Smooth muscle cell (in vitro differentiated cells): ENCODE results near the gene HGD. TPM values are rescaled to one million over a fixed set of nuclear protein-coding genes. Genes with fewer than 3 reads are reported as not detected.
"Not testable (repeated sequence)": the region's sequence is repeated elsewhere in the genome, so short reads cannot be mapped to it uniquely, and the experiment has no call there.

Experiments used
- DNase-seq: peaks from one replicate; lab custom pipeline; 2025; ENCODE audit not compliant: unreplicated experiment; lab: John Stamatoyannopoulos, UW
- H2AFZ ChIP-seq: fragments of 200-600 bp; sonication (generic); 2 replicates; pipeline ENCODE4 v1.6.0; 2016; ENCODE audit warnings: antibody characterized with exemption, low read depth, mild to moderate bottlenecking
- H3F3A ChIP-seq: fragments of 200-600 bp; sonication (generic); 2 replicates; pipeline ENCODE4 v1.6.0; 2017; ENCODE audit warnings: antibody characterized with exemption, low read depth
- H3K27ac ChIP-seq: fragments of 200-600 bp; sonication (generic); 2 replicates; pipeline ENCODE4 v1.5.1; 2016; ENCODE audit warnings: low read depth, mild to moderate bottlenecking
- H3K27me3 ChIP-seq: fragments of 200-600 bp; sonication (generic); 2 replicates; pipeline ENCODE4 v1.6.1; 2016; ENCODE audit warnings: low read depth, mild to moderate bottlenecking
- H3K36me3 ChIP-seq: fragments of 200-600 bp; sonication (generic); 2 replicates; pipeline ENCODE4 v1.5.1; 2016; ENCODE audit warnings: low read depth
- H3K4me1 ChIP-seq: fragments of 200-600 bp; sonication (generic); 2 replicates; pipeline ENCODE4 v1.5.1; 2016; ENCODE audit warnings: low read depth
- H3K4me2 ChIP-seq: fragments of 200-600 bp; sonication (generic); 2 replicates; pipeline ENCODE4 v1.6.0; 2016; ENCODE audit warnings: mild to moderate bottlenecking
- H3K4me3 ChIP-seq: fragments of 200-600 bp; sonication (generic); 2 replicates; pipeline ENCODE4 v1.5.1; 2016; ENCODE audit warnings: mild to moderate bottlenecking
- H3K79me2 ChIP-seq: fragments of 200-600 bp; sonication (generic); 2 replicates; pipeline ENCODE4 v1.6.0; 2016; ENCODE audit warnings: low read depth, mild to moderate bottlenecking
- H3K9ac ChIP-seq: fragments of 200-600 bp; sonication (generic); 2 replicates; pipeline ENCODE4 v1.6.0; 2016; ENCODE audit warnings: low read depth
- H3K9me3 ChIP-seq: fragments of 200-600 bp; sonication (generic); replicated peaks from 2 replicates; pipeline ENCODE4 v1.5.1; 2016; ENCODE audit warnings: low read depth
- H4K20me1 ChIP-seq: fragments of 200-600 bp; sonication (generic); 2 replicates; pipeline ENCODE4 v1.6.0; 2016; ENCODE audit warnings: low read depth
- WGBS: methylation state at CpG from one replicate; pipeline ENCODE4 v1.1.7; 2016; ENCODE audit warnings: low lambda C conversion rate; 5-methylcytosine and 5-hydroxymethylcytosine counted together
- polyA plus RNA-seq: library from polyadenylated mRNA; unstranded; fragments of >200 nt; fragmentation: Nextera tagmentation; extraction: Ambion mirVana; gene quantifications from 2 replicates; pipeline ENCODE4 v1.2.1, GENCODE V29; 2016
- total RNA-seq: library from RNA; depleted of rRNA; stranded (reverse); fragments of >200 nt; gene quantifications from 2 replicates; pipeline ENCODE4 v1.2.3, GENCODE V29; 2014
- TF ChIP-seq, protein P1 (sequence below): fragments of 200-600 bp; sonication (generic); IDR thresholded peaks from 2 replicates; pipeline ENCODE4 v1.5.1; 2017; ENCODE audit warnings: borderline replicate concordance, mild to moderate bottlenecking, antibody characterized with exemption; ENCODE audit not compliant: insufficient read depth, poor library complexity, severe bottlenecking

HGD gene
- total and polyA plus RNA-seq, 2 experiments from 2014 or later, result 3.8 to 10.9 TPM

DNA sequence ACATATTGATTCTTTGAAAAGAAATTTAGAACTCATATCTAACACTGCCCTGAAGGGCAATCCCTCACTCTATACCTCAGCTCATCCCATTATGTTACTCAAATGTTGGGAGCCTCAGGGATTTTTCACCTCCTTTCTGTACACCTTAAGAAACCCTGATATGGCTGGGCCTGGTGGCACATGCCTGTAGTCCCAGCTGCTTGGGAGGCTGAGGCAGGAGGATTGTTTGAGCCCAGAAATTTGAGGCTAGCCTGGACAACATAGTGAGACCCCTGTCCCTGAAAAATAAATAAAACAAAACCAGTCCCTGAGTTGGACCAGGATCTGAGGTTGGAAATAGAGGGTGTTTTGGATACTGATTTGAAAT, 58.3 kb downstream of the HGD start:
- TF ChIP-seq, protein P1, sequence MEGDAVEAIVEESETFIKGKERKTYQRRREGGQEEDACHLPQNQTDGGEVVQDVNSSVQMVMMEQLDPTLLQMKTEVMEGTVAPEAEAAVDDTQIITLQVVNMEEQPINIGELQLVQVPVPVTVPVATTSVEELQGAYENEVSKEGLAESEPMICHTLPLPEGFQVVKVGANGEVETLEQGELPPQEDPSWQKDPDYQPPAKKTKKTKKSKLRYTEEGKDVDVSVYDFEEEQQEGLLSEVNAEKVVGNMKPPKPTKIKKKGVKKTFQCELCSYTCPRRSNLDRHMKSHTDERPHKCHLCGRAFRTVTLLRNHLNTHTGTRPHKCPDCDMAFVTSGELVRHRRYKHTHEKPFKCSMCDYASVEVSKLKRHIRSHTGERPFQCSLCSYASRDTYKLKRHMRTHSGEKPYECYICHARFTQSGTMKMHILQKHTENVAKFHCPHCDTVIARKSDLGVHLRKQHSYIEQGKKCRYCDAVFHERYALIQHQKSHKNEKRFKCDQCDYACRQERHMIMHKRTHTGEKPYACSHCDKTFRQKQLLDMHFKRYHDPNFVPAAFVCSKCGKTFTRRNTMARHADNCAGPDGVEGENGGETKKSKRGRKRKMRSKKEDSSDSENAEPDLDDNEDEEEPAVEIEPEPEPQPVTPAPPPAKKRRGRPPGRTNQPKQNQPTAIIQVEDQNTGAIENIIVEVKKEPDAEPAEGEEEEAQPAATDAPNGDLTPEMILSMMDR, result no peak
- no peaks in the 10 kb centered on the region for H3K4me1 ChIP-seq
- DNase-seq, result no peak
- no peaks in the 10 kb centered on the region for H4K20me1 ChIP-seq
- no peaks in the 10 kb centered on the region for H3K36me3 ChIP-seq
- no peak overlapping the region for H3K4me3 ChIP-seq
- H3F3A ChIP-seq, result no peaks in the 10 kb centered on the region
- H2AFZ ChIP-seq, result no peak overlapping the region
- no peaks in the 10 kb centered on the region for H3K27me3 ChIP-seq
- no peaks in the 10 kb centered on the region for H3K79me2 ChIP-seq
- no peak overlapping the region for H3K4me2 ChIP-seq
- no peak overlapping the region for H3K9ac ChIP-seq
- no peaks in the 10 kb centered on the region for H3K9me3 ChIP-seq
- H3K27ac ChIP-seq, result peak overlapping the region; percentile 45

DNA sequence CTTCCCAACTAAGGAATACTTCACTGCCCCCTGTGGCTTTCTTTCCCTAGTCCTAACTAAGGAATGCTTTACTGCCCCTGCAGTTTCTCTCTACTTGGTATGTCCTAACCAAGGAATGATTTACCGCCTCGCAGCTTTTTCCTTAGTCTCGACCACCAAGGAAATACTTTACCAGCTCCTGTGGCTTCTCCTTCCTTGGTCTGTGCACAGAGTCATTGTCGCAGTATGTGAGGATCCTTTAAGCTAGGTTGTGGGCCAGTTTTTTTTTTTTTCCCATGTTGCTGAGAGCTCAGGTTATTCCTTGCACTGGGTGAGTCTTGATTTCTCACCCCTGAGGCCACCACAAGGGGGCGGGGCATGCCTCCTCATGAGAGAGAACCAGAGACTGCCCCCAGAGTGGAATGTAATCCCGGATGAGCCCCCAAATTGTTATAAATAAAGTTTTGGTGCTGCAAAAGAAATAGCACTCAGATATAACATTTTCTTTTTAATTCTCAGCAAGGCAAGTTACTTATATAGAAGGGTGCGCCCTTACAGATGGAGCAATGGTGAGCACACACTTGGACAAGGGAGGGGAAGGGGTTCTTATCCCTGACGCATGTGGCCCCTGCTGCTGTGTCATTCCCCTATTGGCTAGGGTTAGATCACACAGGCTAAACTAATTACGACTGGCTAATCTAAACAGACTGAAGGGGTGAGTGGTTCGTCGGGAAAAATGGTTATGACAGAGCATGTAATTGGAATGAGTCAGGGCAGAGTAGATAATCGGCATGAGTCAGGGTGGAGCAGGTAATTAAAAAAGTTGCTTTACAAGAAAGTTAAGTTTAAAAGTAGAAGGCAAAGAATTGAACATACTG, 58.9 kb downstream of the HGD start:
- no peak for DNase-seq
- 74% methylated on average over 12 of the region's 12 CpGs for WGBS
- Histone ChIP-seq H3K4me3 (no peak overlapping the region), H4K20me1 (no peaks in the 10 kb centered on the region), H3K4me1 (no peaks in the 10 kb centered on the region), H3K4me2 (no peak overlapping the region), H3K79me2 (no peaks in the 10 kb centered on the region), H3F3A (no peaks in the 10 kb centered on the region), H3K27me3 (no peaks in the 10 kb centered on the region), H3K9ac (no peak overlapping the region), H3K9me3 (no peaks in the 10 kb centered on the region), H3K27ac (peak overlapping the region; percentile 77), H3K36me3 (no peaks in the 10 kb centered on the region), H2AFZ (no peak overlapping the region)
- TF ChIP-seq, protein P1, result no peak

GRCh38 chr3:120622457-120622856, 59.6 kb downstream of the HGD start:
- H3K4me3 ChIP-seq, result no peak overlapping the region
- H4K20me1 ChIP-seq, result no peaks in the 10 kb centered on the region
- H3K9me3 ChIP-seq, result no peaks in the 10 kb centered on the region
- H3K27me3 ChIP-seq, result no peaks in the 10 kb centered on the region
- no peaks in the 10 kb centered on the region for H3K36me3 ChIP-seq
- no peaks in the 10 kb centered on the region for H3K79me2 ChIP-seq
- no peak overlapping the region for H2AFZ ChIP-seq
- H3K27ac ChIP-seq, result peak overlapping the region; percentile 77
- H3K4me2 ChIP-seq, result no peak overlapping the region
- WGBS, result 82% methylated on average over 3 of the region's 3 CpGs
- DNase-seq, result no peak
- H3F3A ChIP-seq, result no peaks in the 10 kb centered on the region
- H3K4me1 ChIP-seq, result no peaks in the 10 kb centered on the region
- H3K9ac ChIP-seq, result no peak overlapping the region
- TF ChIP-seq, protein P1, result no peak

DNA sequence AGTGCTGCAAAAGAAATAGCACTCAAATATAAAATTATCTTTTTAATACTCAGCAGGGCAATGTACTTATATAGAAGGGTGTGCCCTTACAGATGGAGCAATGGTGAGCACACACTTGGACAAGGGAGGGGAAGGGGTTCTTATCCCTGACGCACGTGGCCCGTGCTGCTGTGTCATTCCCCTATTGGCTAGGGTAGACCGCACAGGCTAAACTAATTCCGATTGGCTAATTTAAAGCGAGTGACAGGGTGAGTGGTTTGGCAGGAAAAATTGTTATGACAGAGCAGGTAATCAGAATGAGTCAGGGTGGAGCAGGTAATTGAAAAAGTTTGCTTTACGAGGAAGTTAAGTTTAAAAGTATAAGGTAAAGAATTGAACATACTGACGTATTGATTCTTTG, 65.3 kb downstream of the HGD start:
- H4K20me1 ChIP-seq, H3K36me3 ChIP-seq, DNase-seq, H3K79me2 ChIP-seq, H3F3A ChIP-seq, H3K9ac ChIP-seq, H3K4me1 ChIP-seq, H3K4me2 ChIP-seq, H2AFZ ChIP-seq, H3K4me3 ChIP-seq, H3K27me3 ChIP-seq, H3K9me3 ChIP-seq: not testable (repeated sequence)
- H3K27ac ChIP-seq, result peak overlapping the region; percentile 67
- 88% methylated on average over 8 of the region's 8 CpGs for WGBS
